Measurements from ENCODE around the gene OPN3.

The OPN3 gene

DNA sequence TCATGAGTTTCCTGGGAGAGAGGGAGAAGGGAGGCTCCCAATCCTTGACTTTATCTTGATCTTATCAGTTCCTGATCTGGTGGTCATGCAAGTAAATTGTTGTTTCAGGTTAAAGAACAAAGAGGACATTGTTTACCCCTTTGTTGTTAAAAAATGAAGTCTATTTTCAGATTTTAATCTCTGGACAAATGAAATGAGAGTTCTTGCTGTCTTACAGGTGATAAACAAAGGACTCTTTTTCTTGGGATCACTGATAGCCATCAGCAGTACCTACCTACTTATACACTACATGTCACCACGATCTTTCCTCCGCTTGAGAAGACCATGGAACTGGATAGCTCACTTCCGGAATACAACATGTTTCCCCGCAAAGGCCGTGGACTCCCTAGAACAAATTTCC is 48.4 kb downstream of the OPN3 start:
- no peak for DNase-seq (ENCODE audit: low read depth in 1 of 2, low spot score in 1 of 2)

DNA sequence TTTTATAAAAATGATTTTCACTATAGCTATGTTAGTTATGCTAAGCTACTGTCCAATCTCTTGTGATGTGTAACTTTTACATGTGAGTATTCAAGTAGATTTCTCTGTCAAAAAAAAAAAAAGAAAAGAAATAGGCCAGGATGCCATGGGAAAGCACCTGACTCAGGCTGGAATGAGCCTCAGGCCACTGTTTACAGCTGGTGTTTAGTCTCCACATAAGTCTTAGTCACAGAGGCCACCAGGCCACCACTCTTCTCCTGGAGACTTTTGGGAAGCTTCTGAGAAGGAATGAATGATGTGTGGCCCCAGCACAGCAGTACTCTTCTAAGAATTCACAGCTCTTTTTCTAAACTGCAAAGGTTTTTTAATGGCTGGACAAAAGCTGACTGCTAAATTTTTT is 48.9 kb downstream of the OPN3 start:
- DNase-seq (ENCODE audit: low read depth in 1 of 2, low spot score in 1 of 2): no peak

DNA sequence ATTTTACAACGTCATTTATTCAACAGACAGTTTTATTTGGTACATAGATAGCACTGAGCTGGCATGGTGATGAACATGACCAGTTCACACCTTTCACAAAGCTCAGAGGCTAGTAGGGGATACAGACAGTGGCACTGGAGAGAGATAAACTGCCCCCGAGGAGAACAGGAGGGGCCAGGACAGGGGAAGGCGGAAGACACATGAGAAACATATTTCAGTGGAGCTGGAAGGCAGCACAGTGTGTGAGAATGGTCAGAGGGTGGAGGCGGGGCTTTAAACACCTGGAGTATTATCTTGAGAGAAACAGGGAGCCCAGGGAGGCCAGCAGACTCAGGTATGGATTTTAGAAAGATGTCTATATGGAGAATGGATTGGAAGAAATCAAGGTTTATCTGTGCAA is 49.5 kb downstream of the OPN3 start:
- no peak for DNase-seq (ENCODE audit: low read depth in 1 of 2, low spot score in 1 of 2)

DNA sequence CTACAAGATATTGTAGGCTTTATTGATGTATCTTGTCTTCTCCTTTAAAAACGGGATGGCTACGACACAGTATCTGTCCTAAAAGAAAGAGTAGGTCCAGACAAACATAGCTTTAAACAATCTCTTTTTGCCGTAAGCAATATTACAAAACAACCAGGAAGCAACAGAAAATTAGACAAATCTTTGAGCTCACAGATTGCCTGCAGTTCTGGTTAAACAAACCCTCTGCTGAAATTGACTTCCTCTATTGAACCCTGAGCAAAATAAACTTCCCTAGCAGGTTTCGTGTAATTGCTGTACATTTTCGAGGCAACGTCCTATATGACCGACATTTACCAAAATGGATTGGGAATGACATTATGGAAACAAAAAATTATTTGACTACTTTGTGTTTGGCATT is 50.6 kb downstream of the OPN3 start:
- no peak for DNase-seq (ENCODE audit: low read depth in 1 of 2, low spot score in 1 of 2)

DNA sequence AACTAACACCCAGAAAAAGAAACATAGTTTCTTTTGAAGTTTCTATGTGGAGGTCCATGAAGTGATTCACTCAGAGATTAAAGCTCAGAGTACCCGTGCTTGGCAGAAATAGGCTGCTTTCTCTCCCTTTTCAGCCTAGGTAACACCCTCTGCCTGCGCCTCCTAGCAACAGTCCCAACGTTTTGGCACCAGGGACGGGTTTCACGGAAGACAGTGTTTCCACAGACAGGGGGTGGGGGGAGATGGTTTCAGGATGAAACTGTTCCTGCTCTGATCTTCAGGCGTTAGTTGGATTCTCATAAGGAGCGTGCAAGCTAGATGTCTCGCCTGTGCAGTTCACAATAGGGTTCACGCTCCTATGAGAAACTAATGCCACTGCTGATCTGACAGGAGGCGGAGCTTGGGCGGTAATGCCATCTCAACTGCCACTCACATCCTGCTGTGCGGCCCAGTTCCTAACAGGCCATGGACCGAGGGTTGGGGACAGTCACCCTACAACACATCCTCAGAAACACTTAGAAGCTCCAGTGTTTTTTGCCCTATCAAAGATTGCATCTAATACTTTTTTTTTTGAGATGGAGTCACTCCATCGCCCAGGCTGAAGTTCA is 53.2 kb downstream of the OPN3 start:
- no peak for DNase-seq (ENCODE audit: low read depth in 1 of 2, low spot score in 1 of 2)

DNA sequence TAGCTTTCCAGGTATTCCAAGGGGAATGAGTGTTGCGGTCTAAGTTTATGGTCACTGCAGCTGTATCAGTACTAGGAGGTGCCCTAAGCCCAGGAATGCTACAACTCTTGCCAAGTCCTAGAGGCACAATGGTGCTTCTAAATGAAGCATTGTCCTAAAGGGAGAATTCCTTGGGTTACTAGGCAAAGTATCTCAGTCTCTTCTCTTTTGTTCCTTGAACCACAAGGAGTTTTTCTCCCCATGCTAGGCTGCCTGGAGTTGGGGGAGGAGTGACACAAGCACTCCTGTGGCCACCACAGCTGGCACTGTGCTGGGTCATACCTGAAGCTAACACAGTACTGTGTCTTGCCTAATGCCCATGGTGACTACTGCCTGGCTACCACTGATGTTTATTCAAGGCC is 57.2 kb downstream of the OPN3 start:
- no peak for DNase-seq (ENCODE audit: low read depth in 1 of 2, low spot score in 1 of 2)

DNA sequence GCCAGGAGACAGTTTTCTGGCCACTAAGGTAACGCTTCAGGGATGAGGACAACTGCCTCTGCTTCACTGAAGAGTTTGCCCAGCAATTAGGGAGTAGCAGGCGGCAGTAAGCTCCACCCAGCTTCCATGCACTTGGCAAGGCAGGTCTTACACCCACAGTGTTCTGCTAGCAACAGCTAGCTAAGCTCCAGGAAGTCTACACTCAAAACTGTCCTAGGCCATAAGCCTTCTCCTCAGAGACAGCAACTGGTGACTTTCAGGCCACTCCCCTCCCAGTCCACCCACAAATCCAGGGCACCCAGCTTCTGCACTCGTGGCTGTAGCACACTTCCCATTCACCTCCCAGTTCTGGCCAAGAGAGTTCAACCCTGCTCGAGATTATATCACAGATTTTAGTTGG is 60.7 kb downstream of the OPN3 start:
- no peak for DNase-seq (ENCODE audit: low read depth in 1 of 2, low spot score in 1 of 2)

DNA sequence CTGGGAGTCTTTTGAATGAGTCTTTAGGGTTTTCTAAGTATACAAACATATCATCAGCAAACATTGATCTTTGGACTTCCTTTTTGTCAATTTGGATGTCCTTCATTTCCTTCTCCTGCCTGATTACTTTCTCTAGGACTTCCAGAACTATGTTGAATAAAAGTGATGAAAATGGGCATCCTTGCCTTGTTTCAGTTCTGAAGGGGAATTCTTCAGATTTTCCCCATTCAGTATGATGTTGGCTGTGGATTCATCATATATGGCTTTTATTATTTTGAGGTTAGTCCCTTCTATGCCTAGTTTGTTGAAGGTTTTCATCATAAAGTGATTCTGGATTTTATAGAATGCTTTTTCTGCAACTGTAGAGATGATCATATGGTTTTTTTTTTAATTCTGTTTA is 66.0 kb downstream of the OPN3 start:
- DNase-seq (ENCODE audit: low read depth in 1 of 2, low spot score in 1 of 2): no peak

DNA sequence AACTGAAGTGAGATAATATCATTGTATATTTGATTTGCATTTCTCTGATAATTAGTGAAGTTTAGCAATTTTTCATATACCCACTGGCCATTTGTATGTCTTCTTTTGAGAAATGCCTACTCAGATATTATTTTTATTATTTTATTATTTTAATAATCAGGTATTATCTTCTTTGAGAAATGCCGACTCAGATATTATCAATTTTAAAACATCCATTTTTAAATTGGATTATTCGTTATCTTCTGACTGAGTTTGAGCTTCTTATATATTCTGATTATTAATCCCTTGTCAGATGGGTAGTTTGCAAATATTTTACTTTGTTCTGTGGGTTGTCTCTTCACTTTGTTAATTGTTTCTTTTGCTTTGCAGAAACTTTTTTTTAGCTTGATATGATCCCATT is 70.3 kb downstream of the OPN3 start:
- no peak for DNase-seq (ENCODE audit: low read depth in 1 of 2, low spot score in 1 of 2)

DNA sequence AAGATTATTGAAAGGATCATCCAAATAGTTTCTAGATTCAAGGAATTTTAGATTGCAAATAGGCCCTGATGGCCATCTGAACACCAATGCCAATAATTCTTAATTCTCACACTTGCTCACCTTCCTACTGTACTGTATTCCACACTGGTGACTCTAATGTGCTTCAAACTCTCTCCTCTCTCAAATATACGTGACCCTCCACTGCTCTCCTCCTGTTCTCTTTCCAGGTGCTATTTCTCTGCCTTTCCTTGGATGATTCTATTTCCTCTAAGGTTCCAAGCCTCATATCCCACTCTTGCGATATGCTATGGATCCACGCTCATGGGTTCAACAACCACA is 79.4 kb downstream of the OPN3 start:
- DNase-seq (ENCODE audit: low read depth in 1 of 2, low spot score in 1 of 2): no peak

DNA sequence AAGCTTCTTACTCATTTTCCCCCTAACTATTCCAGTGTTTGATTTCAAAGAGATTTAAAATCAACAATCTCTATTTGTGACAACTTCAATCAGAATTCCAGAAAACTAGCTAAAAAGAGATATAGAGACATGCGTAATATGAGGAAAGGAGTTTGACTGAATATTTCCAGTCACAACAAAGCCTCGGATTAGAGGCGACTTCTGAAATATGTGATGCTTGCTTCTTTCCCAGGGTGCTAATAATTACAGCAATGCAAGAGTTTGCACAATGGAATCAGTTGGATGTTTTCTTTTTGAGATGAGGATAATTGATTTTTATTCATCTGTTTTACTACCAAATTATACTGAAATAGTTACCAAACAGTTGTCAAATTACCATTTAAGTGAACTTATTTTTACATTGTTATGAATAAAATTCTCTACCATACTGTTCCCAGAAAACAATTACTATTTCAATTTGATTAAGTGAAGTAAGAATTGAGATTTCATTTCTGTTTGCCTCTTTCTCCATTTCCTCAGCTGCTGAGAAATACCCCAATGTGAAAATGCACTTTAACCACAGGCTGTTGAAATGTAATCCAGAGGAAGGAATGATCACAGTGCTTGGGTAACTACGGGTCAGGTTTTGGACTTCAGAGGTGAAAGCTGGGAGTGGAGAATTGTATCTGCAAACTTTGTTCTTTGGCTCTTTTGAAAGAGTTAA is 79.9 kb downstream of the OPN3 start:
- DNase-seq (ENCODE audit: low read depth in 1 of 2, low spot score in 1 of 2): no peak

DNA sequence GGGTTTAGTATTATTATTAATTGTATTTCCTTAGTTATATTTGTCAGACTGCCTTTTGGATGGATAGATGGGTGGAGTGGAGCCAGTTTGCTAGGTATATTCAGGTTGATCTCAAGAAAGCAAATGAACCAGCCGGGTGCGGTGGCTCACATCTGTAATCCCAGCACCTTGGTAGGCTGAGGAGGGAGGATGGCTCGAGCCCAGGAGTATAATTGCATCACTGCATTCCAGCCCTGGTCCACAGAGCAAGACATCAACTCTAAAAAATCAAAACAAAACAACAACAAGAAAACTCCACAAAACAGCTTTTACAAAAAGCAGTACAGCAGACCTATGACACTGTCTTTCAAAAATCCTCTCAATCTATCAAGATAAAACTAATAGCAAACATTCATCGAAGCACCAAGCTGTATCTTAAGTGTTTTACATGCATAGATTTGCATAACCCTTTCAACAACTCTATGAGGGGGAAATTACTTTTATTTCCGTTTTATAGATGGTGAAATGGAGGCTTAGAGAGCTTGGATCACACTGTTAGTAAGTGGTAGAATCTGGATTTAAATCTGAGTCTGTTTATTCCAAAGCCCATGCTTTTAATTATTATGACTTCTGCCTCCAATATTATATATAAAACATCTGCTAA is 82.5 kb downstream of the OPN3 start:
- no peak for DNase-seq (ENCODE audit: low read depth in 1 of 2, low spot score in 1 of 2)

DNA sequence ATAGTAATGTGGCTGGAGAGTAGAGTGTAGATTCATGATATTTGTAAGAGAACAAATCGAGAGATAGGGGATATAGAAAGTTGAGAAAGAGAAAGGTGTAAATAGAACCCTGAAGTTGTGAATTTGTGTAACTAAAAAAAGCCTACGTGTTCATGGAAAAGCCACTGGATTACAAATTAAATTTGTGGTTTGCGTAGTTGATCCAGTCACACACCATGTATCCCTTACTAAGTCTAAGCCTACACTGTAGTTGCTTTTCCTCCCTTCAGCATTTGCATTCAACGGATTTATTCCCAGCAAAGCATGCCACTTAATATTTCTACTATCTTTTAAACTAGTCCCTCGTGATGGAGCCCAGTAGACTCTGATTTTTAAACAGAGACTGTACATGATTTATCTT is 83.1 kb downstream of the OPN3 start:
- DNase-seq (ENCODE audit: low read depth in 1 of 2, low spot score in 1 of 2): no peak

DNA sequence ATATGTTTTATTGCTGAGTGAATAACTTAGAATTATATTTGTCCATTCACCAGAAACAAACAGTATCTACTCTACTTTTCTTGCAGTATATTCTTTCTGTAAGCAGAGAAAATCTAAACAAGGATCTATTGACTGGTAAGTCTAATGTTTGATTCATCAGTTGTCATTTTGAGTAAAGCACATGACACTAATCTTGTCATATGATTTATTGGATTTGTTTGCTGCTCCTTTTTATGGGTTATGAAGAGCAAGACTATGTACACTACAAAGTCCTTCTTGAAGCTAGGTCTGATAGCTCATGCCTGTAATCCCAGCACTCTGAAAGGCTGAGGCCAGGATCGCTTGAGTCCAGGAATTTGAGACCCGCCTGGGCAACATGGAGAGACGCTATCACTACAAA is 84.6 kb downstream of the OPN3 start:
- no peak for DNase-seq (ENCODE audit: low read depth in 1 of 2, low spot score in 1 of 2)

DNA sequence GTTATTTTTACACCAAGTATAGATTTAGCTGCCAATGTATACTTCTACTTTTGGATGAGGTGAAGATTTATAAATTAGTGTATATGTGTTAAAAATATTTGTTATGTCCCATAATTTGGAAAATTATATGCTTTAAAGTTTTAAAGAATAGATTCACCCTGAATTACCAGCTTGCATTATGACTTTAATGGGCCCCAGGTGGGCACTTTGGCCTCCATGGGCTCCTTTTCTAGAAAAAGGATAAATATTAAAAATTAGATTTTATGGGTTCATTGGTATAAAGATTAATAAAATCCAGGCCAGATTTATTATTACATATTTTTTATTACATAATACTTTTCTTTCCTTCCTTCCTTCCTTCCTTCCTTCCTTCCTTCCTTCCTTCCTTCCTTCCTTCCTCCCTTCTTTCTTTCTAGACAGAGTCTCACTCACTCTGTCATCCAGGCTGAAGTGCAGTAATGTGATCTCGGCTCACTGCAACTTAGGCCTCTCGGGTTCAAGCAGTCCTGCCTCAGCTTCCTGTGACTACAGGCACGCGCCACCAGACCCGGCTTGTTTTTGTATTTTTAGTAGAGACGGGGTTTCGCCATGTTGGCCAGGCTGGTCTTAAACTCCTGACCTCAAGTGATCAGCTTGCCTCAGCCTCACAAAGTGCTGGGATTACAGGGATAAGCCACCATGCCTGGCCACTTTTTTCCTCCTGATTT is 86.1 kb downstream of the OPN3 start:
- no peak for DNase-seq (ENCODE audit: low read depth in 1 of 2, low spot score in 1 of 2)

DNA sequence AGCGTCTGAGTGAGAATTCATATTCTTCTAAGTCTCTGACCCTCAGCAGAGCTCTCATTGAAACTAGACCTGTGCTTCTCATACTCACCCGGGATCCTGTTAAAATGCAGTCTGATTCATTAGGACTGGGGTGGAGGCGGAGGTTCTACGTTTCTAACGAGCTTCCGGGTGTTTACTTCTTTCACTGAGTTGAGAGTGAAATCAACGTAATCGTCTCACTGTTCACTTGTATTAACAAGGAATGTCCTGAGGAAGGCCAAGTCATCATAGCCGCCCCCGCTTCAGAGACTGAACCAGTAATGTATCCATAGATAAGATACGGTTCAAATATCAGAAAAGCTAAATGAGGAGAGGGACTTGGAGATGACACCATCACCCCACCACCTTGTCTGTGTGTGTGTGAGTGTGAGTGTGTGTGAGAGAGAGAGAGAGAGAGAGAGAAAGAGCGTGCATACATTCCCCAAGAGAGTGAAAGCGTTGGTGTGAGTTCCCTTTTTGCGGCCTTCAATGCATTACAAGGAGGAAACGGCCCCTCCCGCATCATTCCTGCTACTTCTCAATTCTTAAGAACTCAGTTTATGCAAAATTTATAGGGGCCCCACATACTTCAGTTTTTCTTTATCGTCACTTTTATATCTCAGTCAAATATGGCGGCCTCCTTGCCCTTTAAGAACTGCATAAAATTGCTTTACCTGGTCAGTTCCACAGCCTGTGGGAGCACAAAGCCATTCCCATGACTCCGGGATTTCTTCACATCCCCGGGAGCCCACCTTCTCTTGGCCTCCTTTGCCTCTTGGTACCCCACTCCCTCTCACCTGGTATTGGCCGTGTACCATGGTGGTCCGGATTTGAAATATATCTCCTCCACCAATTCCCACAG is 88.2 kb downstream of the OPN3 start:
- no peak for DNase-seq (ENCODE audit: low read depth in 1 of 2, low spot score in 1 of 2)

DNA sequence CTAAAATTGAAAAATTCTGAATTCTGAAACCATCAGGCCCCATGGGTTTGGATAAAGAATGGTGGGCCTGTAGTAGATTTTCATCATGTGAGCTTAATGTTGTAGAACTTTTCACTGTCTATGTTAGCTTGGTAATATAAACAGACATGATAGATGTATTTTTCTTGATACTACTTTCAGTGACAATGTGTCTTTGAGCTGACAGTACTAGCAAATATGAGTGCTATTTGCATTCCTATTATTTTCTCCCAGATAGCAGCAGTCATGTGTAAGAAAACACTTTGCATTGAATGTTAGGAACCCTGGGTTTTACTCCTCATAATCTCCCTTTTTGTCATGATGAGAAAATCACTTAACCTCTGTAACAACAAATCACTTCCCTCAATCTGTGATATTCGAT is 89.9 kb downstream of the OPN3 start:
- DNase-seq (ENCODE audit: low read depth in 1 of 2, low spot score in 1 of 2): no peak

DNA sequence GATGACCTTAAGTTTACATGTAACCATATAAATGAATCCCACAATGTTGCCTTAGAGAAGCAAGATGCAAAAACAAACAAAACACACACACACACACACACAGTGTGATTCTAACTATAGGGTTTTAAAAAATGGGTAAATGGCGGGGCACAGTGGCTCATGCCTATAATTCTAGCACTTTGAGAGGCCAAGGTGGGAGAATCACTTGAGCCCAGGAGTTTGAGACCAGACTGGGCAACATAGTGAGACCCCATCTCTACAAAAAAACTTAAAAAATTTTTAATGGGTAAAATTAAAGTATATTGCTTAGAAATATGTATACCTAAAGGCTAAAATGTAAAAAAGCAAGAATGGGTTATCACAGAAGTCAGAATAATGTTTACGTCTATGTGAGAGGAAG is 92.2 kb downstream of the OPN3 start:
- DNase-seq (ENCODE audit: low read depth in 1 of 2, low spot score in 1 of 2): no peak

Data from activated T-helper 1 cell treated with anti-CD3 and anti-CD28 coated beads, Interleukin-2, amount 50 U/mL, for 16 hours (primary cell).